Stimulated activated CD4-positive, alpha-beta T cell treated with anti-CD3 and anti-CD28 coated beads, Interleukin-4, amount 100 ng/mL, for 24 hours (primary cell): ENCODE measurements around the gene ZNF462.
"Not testable (repeated sequence)": the region's sequence is repeated elsewhere in the genome, so short reads cannot be mapped to it uniquely, and the experiment has no call there.

ENCODE experiments used
- DNase-seq: peaks from one replicate; pipeline ENCODE4 v3.0.0-alpha.2; 2020

The ZNF462 gene

GRCh38 chr9:106889061-106889590, 26.2 kb downstream of the ZNF462 start:
- no peak for DNase-seq

- no peak for DNase-seq
These were observed 27.6 kb downstream of the ZNF462 start for GRCh38 chr9:106890608-106891007.

GRCh38 chr9:106891286-106891685, 28.3 kb downstream of the ZNF462 start:
- no peak for DNase-seq

GRCh38 chr9:106892632-106893031, 29.7 kb downstream of the ZNF462 start:
- DNase-seq: no peak

- no peak for DNase-seq
These were observed 30.1 kb downstream of the ZNF462 start for GRCh38 chr9:106893088-106893487.

GRCh38 chr9:106896695-106897094, 33.7 kb downstream of the ZNF462 start:
- DNase-seq: no peak

GRCh38 chr9:106897236-106897635, 34.3 kb downstream of the ZNF462 start:
- DNase-seq: no peak

GRCh38 chr9:106897751-106898150, 34.8 kb downstream of the ZNF462 start:
- DNase-seq: no peak

GRCh38 chr9:106900523-106900922, 37.6 kb downstream of the ZNF462 start:
- not testable (repeated sequence) for DNase-seq

GRCh38 chr9:106906129-106906528, 43.2 kb downstream of the ZNF462 start:
- no peak for DNase-seq

GRCh38 chr9:106911951-106912350, 49.0 kb downstream of the ZNF462 start:
- DNase-seq: no peak

- no peak for DNase-seq
These were observed 50.3 kb downstream of the ZNF462 start for GRCh38 chr9:106913276-106913675.

GRCh38 chr9:106915851-106916250, 52.9 kb downstream of the ZNF462 start:
- no peak for DNase-seq

- no peak for DNase-seq
These were observed 53.7 kb downstream of the ZNF462 start for GRCh38 chr9:106916466-106917235.

GRCh38 chr9:106918825-106919509, 56.0 kb downstream of the ZNF462 start:
- no peak for DNase-seq

GRCh38 chr9:106920091-106920490, 57.1 kb downstream of the ZNF462 start:
- no peak for DNase-seq

GRCh38 chr9:106920701-106921283, 57.8 kb downstream of the ZNF462 start:
- no peak for DNase-seq

GRCh38 chr9:106921341-106921899, 58.5 kb downstream of the ZNF462 start:
- DNase-seq: no peak

- DNase-seq: no peak
These were observed 59.1 kb downstream of the ZNF462 start for GRCh38 chr9:106922026-106922425.

GRCh38 chr9:106925392-106925791, 62.4 kb downstream of the ZNF462 start:
- no peak for DNase-seq

- DNase-seq: no peak
These were observed 65.0 kb downstream of the ZNF462 start for GRCh38 chr9:106927916-106928315.

- DNase-seq: no peak
These were observed 65.4 kb downstream of the ZNF462 start for GRCh38 chr9:106928350-106928749.

- no peak for DNase-seq
These were observed 66.7 kb downstream of the ZNF462 start for GRCh38 chr9:106929471-106930177.
